ENCODE measurements around the gene RASGEF1B. TPM values are rescaled to one million over a fixed set of nuclear protein-coding genes. Genes with fewer than 3 reads are reported as not detected.

Gene RASGEF1B
- polyA plus RNA-seq, 2 of the 4 experiments (the other 2 are of a cell fraction): 0.16 TPM; not detected in 1

- POLR2A ChIA-PET: no interaction called here
- TF ChIP-seq EHMT2 (IDR thresholded peaks at IDR 0.05; ENCODE audit: low read depth) (no peak), CHD2 (IDR thresholded peaks at IDR 0.05; ENCODE audit: low read length, partially characterized antibody) (no peak), JUNB (IDR thresholded peaks at IDR 0.05) (no peak), PBX3 (IDR thresholded peaks at IDR 0.05) (no peak), ATOH8 (CRISPR knock-in tag; IDR thresholded peaks at IDR 0.05; ENCODE audit: low read depth) (no peak), BCL3 (IDR thresholded peaks at IDR 0.05) (no peak), KDM5A (IDR thresholded peaks at IDR 0.05) (no peak), PHF8 (IDR thresholded peaks at IDR 0.05; ENCODE audit: borderline replicate concordance, low read depth) (no peak)
- Histone ChIP-seq H3K9me3 (no peaks in the 10 kb centered on the region), H3K27ac (no peak overlapping the region), H3K4me3 (no peak overlapping the region), H3K4me2 (no peak overlapping the region), H3K4me1 (no peaks in the 10 kb centered on the region)
- WGBS (ENCODE audit: missing lambda C conversion rate): 50% methylated on average over 5 of the region's 6 CpGs
- CTCF ChIA-PET: no interaction called here
- FAIRE-seq (no peak), ATAC-seq (no peak), DNase-seq (ENCODE audit: low read depth in 1 of 2, low spot score in 1 of 2) (no peak)
These were observed 22.7 kb downstream of the RASGEF1B start for GRCh38 chr4:81449015-81449414.

GRCh38 chr4:81447566-81448229, 24.0 kb downstream of the RASGEF1B start:
- ChIA-PET POLR2A (no interaction called here), CTCF (no interaction called here)
- 48% methylated on average over 10 of the region's 10 CpGs for WGBS (ENCODE audit: missing lambda C conversion rate)
- Histone ChIP-seq H3K9me3 (no peaks in the 10 kb centered on the region), H3K4me1 (no peaks in the 10 kb centered on the region), H3K27ac (no peak overlapping the region), H3K4me2 (no peak overlapping the region), H3K4me3 (no peak overlapping the region)
- no peak for TF ChIP-seq CEBPB (IDR thresholded peaks at IDR 0.05)
- TF ChIP-seq MAX (IDR thresholded peaks at IDR 0.05): no peak
- no peak for TF ChIP-seq PBX3 (IDR thresholded peaks at IDR 0.05)
- no peak for TF ChIP-seq KDM1A (IDR thresholded peaks at IDR 0.05; ENCODE audit: low read depth)
- TF ChIP-seq CHD2 (IDR thresholded peaks at IDR 0.05; ENCODE audit: low read length, partially characterized antibody): no peak
- FAIRE-seq (no peak), DNase-seq (ENCODE audit: low read depth in 1 of 2, low spot score in 1 of 2) (no peak), ATAC-seq (no peak)

- POLR2A ChIA-PET: no interaction called here
- H3K4me1 ChIP-seq: no peaks in the 10 kb centered on the region
These were observed 25.1 kb downstream of the RASGEF1B start for GRCh38 chr4:81446634-81447033.

More at GRCh38 chr4:81446634-81447033, 25.1 kb downstream of the RASGEF1B start:
- WGBS (ENCODE audit: missing lambda C conversion rate): 63% methylated on average over 1 of the region's 1 CpG
- Histone ChIP-seq H3K27ac (no peak overlapping the region), H3K9me3 (no peaks in the 10 kb centered on the region), H3K4me2 (no peak overlapping the region), H3K4me3 (no peak overlapping the region)
- FAIRE-seq: no peak
- TF ChIP-seq HDAC2 (IDR thresholded peaks at IDR 0.05) (no peak), PBX3 (IDR thresholded peaks at IDR 0.05) (no peak), SREBF2 (IDR thresholded peaks at IDR 0.05) (no peak), ZSCAN20 (CRISPR knock-in tag; IDR thresholded peaks at IDR 0.05) (no peak), GATA3 (IDR thresholded peaks at IDR 0.05; ENCODE audit: borderline replicate concordance) (no peak), FOXS1 (CRISPR knock-in tag; IDR thresholded peaks at IDR 0.05) (no peak), ZC3H11A (IDR thresholded peaks at IDR 0.05) (no peak), SMC3 (IDR thresholded peaks at IDR 0.05) (no peak), FOSB (CRISPR knock-in tag; IDR thresholded peaks at IDR 0.05) (no peak), BCL3 (IDR thresholded peaks at IDR 0.05) (no peak)
- CTCF ChIA-PET: interaction anchor here (1.4 kb wide), 1 partner anchor 24 kb away, joined by 3 read pairs; no protein-coding TSS in a partner anchor
- DNase-seq (ENCODE audit: low read depth in 1 of 2, low spot score in 1 of 2): no peak
- no peak for ATAC-seq

All from A549 (cell line).